Measurements from ENCODE around the gene SOX2. TPM values are rescaled to one million over a fixed set of nuclear protein-coding genes. Genes with fewer than 3 reads are reported as not detected.
"Not testable (repeated sequence)": the region's sequence is repeated elsewhere in the genome, so short reads cannot be mapped to it uniquely, and the experiment has no call there.

SOX2 gene
- total RNA-seq, 4 donors from 2014 or later = 0.57 to 0.67 TPM; not detected in 2

GRCh38 chr3:181761906-181762305 is 50.2 kb downstream of the SOX2 start:
- Histone ChIP-seq H3K4me3 (no peak overlapping the region), H3K9me3 (no peaks in the 10 kb centered on the region), H3K27me3 (no peaks in the 10 kb centered on the region), H3K27ac (no peak overlapping the region), H3K36me3 (no peaks in the 10 kb centered on the region), H3K4me1 (no peaks in the 10 kb centered on the region)
- no peak for DNase-seq
- no peak for TF ChIP-seq POLR2A (IDR thresholded peaks at IDR 0.05)
- TF ChIP-seq CTCF (IDR thresholded peaks at IDR 0.05) = no peak

- not testable (repeated sequence) for H3K27ac ChIP-seq, H3K27me3 ChIP-seq, H3K36me3 ChIP-seq, DNase-seq, H3K4me1 ChIP-seq, H3K4me3 ChIP-seq, H3K9me3 ChIP-seq
Observed at GRCh38 chr3:181764033-181764432, 52.3 kb downstream of the SOX2 start.

Small RNAs within 50 kb of the gene (small RNA-seq; reads per million reads assigned to genes)
- 0 reads per million in 2 donors for gene RF01954
